ENCODE measurements around the gene GAK.

Gene GAK

DNA sequence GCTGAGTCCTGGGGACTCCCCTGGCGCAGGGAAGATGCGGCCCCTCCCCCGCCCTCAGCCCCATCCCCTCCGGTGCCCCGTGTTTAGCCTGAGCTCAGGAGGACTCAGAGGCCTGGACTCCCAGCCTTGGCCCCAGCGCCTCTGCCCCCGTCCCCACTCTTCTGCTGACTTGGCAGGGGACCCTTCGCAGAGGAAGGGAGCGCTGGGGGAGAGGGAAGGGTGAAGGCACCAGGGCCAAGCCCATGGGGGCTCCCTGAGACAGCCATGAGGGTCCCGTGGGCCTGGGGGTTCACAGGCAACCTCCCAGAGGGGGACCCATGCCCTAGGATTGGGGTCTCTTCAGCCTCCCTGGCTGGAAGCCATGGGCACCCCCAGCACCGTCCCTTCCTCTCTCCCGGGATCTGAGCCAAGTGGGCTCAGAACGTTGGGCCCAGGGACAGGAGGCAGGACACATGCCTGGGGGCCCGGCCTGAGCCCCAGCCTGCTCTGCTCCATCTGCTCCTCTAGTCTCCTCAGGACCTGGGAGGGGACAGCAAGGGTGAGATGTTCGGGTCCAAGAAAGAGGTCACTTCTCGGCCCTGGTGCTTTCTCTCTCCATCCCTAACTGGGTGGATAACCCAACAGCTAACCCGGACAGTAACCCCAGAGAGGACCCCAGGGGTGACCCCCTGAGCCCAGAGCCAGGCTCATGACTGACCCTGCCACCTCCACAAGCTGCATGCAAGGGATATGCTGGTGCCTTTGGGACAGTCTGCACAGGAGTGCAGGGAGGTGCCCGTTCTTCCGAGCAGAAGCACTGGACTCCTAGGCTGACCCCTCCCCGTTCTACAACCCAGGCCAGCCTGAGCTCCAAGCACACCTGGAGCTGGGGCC, 104.7 kb downstream of the GAK start:
- DNase-seq: no peak

DNA sequence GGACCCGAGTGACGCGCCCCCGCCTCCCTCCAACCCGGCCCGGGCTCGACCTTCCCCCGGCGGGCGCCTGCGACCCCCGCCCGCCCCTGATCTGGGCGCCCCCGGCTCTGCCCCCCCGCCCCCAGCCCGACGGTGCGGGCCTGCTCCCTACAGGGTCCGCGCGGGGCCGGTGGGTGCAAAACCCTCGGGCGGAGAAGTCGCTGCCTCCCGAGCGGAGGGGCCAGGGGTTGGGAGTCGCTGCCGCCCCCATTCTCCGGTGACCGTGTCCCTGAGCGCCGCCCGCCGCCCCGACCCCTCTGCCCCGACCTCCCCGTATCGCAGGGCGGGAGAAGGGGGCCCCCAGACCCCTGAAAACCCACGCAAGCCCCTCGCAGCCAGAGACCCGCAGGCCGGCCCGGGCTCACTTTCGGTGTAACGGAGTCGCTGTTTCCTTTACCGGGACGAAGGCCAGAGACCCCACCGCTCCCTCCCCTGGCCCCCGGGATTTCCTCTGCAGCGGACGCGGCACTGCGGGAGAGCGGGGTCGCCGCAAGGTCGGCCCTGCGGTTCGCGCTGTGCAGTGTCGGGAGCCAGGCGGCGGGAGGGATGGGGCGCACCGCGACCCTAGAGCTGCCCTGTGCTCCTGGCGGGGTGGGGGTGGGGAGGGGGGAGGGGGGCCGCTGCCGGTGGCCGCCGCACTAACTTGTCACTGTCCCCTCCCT, 105.5 kb downstream of the GAK start:
- no peak for DNase-seq

DNA sequence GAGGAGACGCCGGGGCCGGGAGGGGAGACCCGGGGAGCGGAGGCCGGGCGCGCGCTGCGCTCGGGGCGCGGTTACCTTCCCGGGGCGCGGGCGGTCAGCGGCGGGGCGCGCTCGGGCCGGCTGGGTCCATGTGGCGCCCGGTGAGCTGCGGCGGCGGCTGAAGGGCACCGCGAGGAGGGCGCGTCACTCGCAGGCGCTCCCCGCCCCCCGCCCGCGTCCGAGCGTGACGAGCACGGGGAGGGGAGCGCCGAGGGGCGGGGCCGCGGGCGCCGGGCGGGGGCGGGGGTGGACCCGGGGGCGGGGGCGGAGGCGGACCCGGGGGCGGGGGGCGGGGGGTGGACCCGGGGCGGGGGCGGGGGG, 106.2 kb downstream of the GAK start, which contains the start of gene CPLX1:
CPLX1 (minus strand) TSS at position 159 of the 360 bp plus-strand sequence. CDS start 1,607 bp downstream, outside the sequence.
- DNase-seq: no peak

DNA sequence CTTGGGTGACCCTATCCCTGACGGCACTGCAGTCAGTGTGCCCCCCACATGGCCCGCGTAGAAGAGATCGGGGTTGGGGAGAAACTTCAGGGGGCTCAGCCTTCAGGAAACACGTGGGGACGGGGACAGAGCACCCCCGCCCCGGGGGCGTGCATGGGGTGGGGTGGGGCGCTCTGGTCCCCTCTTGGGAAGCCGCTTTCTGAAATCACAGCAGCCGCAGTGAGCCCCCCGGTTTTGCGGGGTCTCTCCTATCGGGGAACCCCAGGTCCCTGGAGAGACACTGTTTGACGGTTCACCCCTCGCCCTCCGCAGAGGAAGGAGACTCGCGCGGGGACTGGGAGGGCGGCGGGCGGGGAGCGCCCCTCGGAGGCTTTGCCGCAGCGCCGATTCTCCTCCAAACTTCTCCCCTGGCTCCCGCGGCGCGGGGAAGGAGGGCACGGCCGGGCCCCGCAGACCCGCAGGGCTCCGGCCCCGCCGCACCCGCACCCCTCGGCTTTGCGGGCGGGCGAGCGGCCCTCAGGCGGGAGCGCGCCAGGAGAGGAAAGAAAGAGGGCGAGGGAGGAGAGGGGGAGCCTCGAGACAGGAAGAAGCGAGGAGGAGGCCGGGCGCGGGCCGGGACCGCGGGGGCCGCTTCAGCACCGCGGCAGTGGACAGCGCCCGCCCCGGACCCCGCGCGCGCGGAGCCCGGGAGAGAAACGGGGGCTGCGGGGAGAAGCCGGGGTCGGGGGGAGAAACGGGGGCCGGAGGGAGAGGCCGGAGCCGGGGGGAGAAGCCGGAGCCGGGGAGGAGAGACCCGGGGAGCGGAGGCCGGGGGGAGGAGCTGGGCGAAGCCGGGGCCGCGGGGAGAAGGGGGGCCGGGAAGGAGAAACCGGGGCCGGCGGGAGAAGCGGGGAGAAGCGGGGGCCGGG, 106.8 kb downstream of the GAK start:
- no peak for DNase-seq

DNA sequence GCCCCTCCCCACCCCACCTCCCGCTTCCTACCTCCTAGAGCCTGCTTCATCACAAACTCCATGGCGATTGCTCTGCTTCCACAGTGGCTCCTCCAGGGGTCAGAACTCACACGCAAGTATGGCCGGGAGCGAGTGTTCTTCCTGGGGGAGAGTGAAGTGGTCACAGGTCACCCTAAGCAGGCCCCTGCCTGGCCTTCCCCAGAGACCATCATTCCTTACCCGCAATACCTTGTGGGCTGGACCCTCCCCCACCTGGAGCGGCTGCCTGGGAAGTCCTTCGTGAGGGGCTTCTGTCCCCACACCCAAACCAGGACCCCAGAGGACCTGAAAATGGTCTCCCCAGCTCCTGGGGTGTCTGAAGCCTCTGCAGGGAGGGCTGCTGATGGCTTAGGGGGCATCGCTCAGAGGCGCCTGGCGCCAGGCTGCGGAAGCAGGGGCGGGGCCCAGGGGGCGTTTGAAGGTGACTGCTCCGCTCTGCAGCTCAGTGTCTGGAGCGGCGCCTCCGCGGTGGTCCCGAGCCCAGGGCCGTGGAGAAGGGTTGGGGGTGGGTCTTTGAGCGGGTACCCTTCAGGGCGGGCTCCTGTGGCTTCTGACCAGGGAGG, 107.6 kb downstream of the GAK start:
- DNase-seq: no peak

DNA sequence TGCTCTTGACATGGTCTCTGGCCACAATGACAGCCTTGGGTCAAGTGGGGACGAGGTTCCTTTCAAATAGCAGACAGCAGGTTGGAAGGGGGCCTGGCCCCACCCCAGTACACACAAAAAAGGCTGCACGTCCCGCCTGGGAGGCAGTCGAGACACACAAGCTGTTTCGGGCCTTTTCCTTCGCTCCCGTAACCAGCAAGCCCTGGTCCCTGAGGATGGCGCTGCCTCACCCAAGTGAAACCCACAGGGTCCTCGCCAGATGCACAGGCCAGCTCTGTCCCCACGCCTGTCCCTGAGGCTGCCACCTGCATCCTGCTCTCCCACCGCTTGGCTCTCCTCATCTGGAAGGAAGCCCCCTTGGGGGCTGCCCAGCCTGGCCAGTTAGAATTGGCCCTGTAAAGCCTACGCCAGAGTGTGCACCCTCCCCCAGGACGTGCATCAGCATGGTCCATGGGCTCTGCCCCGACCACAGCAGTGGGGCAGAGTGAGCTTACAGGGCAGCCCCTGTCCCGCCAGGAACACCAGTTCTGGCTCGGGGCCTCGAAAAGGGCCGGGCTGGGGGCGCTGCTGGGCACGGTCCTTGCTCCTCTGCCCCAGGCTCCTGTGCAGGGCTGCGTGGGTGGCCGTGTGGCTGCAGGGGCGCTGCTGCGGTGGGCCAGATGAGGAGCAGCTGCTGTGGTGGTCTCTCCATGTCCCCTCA, 108.2 kb downstream of the GAK start:
- DNase-seq: no peak

DNA sequence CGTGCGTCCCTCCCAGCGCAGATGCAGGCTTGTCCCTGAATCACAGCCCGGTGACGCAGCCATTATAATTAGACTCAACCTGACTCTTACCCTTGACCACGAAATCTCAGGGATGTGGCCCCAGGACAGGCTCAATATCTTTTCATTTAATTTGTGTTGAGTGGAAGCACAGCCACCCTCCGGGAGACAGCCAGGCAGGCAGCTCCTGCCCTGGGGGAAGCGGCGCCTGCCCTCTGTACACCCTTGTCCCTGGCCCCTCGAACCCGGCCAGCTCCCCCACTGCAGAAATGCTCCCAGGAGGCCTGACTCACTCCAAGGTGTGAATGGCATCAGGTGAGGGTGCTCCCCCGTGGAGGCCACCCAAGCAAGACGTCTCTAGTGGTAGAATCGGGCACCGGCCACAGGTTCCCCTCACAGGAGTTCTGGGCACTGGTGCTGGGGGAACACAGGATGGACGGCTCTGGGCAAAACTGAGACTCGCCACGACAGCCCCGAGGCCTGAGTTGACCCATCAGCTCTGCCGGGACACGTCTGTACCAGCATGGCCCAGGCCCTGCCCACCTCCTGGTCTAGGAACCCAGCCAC, 108.8 kb downstream of the GAK start:
- DNase-seq: no peak

DNA sequence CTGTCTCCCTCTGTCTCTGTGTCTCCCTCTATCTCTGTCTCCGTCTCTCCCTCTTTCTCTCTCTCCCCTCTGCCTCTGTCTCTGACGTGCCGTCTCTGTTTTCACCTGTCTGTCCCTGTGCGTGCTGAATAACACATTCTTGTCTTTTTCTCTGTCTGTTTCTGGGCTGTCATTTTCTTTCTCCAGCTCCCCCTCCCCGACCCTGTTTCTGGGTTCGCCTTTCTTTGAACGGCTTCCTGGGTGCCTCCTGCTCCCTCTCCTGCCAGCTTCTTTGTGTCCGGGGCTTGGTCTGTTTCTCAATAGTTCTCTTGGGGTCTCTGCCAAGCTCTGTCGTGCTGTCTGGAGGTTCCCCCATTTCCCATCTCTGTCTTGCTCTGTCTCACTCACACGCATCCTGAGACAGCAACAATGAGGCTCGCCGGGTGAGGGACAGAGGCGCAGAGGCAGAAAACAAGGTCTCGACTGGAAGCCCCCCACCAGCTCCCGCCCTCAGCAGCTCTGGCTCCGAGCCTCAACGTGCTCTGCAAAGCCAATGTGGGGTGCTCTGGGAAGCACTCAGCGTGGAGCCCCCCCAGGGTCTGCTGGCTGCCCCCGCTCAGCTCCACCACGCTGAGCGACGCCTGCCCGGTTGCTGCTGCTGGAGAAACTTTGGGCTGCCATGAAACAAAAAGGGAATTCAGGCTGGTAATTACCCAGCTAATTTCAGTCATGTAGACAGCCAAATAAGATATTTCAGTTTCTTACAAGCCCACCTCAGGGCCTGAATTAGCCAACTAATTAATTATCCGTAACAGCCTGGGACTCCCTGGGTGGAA, 109.5 kb downstream of the GAK start:
- DNase-seq: no peak

DNA sequence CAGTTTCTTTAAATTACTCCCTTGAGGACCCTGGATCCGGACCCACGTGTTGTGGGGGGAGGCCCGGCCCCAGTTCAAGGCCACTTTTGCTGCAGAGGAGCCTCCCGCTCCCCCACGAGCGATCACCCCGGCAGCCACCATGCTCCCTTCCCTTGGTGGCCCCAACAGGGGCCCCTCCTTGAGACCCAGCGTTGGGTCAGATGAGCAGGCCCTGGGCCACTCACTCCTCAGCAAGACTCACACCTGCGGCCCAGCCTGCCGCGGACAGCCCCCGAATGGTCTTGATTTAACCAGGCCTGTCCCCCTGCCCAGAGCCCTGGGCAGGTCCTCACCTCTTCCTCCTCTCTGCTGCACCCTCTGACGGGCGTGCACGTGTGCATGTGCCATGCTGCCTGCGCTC, 110.5 kb downstream of the GAK start:
- DNase-seq: no peak

DNA sequence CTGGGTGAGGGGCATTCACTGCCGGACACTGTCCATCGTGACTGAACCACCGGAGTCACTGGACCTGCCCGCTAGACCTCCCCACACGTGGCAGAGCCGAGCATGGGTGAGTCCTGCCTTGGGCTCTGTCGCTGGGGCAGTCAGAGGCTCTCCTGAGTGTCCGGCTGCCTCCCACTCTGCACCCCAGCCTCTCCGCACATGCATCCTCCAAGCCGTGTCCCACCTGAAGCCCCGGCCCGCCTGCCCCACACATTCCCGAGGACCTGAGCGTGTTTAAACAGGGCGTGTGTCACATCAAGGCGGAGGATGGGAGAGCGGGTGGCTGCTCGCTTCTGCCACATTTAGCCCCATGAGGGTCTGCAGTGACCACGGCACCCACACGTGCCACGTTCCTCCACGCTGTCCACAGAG, 110.9 kb downstream of the GAK start:
- no peak for DNase-seq

DNA sequence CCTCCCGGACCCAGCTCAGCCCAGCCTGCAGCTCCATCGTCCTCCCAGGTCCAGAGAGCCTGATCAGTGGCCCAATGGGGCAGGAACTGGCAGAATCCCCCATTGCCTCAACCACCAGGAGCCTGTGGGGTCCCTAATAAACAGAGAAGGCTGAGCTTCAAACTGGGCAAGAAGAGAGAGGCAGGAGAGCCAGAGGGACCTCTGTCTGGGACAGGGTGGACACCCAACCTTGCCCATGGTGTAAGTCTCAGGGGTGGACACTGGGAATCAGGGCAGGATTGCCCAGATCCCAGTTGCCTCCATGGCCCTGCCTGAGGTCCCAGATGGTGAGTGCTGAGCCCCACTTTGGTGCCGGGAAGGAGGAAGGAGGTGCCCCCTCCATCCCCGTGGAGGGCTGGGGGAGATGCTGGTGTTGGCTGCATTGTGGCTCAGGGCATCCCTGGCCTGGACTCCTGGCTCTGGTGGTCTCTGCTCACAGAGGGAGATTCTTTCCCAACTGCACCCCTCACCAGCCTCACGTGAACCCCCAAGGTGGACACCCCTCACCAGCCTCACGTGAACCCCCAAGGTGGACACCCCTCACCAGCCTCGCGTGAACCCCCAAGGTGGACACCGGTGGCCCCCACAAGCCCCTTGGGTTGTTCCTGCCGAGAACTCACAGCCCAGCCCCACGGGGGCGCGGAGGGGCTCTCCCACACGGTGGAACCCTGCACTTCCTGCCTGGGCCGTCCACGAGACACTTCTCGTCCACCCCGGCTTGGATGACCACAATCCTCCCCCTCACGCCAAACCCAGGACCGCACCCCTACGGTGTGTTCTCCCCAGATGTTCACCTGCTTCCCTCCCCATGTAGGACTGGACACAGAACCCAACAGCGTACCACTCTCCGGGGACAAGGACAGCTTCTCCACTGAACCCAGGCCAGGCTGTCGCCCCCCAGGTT, 111.6 kb downstream of the GAK start:
- DNase-seq: no peak

DNA sequence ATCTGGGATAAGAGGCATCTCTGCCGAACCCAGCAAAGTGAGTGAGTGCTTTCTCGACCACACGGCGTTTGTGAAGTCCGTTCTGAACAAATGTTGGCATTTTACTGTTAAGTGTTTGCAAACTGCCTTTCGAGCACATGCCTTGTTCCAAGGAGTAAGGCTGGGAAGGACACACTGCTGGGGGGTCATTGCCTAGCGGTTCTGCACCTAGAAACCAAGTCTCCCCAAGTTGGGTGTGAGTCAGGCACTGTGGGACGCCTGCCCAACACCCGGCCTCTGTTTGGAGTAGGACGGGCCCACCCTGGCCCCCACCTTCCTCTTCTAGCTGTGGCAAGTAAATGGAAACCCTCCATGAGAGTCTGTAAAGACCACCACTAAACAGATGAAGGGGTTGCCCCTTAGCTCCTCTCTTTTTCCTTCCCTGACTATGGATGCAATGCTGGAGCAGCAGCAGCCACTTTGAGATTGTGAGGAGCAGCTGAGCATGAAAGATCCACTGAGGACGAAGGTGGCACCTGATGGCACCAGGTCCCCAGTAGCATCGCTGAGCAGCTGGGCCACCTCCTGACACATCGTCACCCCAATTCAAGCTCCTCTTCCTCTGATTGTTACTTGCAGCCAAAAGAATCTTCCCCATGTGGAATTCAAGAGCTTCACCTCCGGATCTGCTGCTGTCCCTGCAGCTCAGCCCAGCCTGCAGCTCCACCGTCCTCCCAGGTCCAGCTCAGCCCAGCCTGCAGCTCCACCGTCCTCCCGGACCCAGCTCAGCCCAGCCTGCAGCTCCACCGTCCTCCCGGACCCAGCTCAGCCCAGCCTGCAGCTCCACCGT, 112.5 kb downstream of the GAK start:
- DNase-seq: no peak

DNA sequence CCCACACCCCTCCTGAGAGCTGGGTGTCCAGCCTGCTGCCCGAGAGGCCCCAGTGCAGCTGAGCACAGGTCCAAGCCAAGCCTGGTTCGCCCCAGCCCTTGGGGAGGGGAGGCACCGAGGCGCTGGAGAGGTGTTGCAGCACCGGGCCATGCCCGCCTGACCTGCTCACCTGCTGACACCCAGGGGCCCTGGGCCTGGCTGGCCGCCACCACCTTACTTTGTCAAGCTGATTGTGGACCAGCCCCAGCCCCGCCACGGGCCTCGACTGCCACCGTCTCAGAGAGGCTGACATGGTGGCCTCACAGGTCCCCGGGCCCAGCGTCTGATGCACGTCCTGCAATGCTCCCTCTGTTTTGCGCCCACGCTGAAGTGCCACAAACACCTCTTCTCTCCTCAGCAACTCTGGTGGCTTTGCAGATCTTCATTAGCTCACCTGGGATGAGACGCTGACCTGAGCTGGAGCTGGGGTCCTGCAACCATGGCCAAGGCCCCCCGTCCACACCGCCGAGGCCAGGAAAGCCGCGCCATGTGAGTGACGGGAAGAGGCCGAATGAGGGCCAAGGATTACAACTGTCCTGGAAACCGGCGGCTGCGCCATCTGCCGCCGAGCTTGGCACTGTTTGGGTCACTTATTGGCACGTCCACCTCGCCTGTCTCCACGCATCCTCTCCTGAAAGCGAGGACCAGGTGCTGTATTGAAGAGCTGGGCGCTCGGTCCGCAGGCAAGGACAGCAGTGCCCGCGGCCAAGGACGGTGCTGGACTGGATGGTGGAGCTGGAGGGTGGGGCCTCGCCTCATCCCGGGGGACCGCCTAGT, 113.8 kb downstream of the GAK start:
- DNase-seq: no peak

DNA sequence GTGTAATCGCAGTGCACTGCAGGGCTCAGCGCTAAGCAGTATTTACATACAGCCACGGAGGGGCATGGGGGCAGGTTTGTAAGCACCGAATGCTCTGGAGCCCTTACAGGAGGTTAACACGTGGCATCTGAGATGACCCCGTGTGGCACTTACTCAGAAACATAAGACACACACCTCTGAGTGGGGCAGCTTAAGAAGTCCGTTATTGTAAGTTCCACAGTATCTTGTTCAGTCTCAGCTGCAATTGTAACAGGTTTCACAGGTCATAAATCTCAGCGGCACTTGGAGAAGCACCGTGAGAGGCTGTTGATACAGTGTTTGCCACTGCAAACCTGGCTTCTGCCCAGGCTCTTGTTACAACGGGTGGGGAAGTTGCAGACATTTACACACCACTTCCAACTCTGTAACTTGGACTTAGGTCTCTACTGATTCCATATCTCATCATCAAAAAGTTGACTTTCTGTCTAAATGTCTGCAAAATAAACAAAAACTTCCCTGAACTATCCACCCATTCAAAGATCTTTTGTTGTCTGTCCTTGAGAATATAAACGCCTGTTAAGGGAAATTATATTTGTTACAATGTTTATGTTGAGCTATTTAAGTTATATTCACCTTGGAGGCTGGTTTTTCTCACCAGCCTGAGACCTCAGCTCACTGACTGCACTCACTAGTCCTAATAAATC, 116.5 kb downstream of the GAK start:
- DNase-seq: no peak

DNA sequence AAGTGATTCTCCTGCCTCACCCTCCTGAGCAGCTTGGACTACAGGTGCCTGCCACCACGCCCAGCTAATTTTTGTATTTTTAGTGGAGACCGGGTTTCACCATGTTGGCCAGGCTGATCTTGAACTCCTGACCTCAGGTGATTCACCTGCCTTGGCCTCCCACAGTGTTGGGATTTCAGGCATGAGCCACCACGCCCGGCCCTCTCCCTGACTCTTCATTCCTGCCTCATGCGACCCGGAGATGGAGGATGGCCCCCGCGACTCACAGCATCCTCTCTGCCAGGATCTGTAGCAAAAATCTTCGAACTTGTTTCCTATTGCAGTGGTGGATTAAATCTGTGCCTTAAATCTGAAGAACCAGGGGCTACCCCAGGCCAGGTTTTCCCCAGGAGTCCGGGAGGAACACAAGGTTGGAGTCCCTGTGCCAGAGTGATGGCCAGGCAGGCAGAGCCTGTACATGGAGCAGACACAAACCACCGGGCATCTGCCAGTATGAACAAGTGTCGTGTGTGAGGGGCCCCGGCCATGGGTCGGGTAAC, 117.7 kb downstream of the GAK start:
- no peak for DNase-seq

DNA sequence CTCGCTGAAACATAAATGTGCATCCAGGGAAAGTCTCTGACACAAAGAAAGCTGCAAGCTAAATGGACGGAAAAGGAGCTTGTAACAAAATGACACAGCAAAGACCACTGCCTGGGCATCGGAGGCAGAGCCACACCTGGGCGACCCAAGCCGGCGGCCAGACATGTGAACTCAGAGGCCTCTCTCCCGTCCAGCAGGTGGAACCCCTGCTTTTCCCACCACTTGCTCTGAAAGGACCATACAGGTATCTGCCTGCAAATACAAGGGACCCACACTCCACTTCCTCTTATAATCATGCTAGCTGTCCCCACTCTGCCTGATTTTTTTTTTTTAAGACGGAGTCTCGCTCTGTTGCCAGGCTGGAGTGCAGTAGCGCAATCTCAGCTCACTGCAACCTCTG, 118.2 kb downstream of the GAK start:
- DNase-seq: no peak
